SKM-1 treated with dmso at 0.1 percent for 144 hours (cell line): ENCODE results near the gene CDH2.

ENCODE experiments used
- DNase-seq: peaks from one replicate; lab custom pipeline; 2025; ENCODE audit not compliant: unreplicated experiment; lab: John Stamatoyannopoulos, UW

The CDH2 gene

DNA sequence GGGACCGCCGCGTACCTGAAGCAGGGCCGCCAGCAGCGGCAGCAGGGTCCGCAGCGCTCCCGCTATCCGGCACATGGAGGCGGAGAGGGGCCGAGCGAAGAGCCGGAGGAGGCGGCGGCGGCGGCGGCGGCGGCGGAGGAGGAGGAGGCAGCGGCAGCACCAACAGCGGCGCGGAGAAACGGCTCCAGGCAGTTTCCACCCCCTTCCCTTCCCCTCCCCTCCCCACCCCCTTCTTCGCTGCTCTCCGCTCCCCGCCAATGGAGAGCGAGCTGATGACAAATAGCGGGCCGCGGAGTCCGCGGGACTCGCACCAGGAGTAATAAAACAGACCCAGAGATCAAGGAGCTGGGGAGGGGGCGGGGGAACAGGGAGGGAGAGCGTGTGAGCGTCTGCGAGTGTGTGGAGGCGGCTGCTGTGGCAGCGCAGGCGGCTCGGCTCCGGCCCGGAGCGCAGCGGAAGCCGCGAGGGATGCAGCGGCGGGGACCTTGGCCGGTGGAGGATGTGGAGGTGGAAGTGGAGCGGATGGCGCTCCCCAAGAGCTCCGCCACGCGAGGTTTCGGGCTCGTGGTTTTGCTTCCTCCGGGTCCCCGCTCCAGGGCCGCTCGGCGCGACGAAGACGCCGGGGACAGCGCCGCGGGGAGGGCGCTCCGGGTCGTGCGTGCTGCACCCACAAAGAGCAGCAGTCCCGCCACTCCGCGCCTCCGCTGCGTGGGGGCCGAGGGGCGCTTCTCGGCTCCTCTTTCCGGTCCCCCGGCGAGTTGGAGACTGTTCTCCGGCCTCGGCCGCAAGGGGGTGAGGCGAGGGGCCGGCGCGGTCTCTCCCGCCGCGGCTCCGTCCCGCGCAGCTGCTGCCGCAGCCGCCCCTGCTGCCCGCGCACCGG is at the start of gene CDH2:
Gene CDH2, minus strand, starts transcription at position 183 of the 880 bp plus-strand sequence. Its CDS starts 108 bp downstream, at position 75.
- peak; percentile 65 for DNase-seq

DNA sequence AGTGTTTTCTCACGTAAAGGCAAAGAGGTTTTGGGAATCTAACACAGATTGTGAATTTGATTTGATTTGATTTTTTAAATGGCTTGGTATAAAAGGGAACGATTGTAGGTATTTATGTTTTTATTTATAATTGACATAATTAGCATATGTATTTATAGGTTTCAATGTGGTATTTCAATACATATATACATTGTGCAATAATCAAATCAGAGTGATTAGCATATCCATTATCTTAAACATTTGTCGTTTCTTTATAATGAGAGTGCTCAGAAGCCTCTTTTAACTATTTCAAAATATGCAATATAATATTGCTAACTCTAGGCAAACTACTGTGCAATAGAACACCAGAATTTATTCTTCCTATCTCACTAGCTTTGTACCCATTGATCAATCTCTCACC is 35.1 kb upstream of the CDH2 start:
- no peak for DNase-seq

DNA sequence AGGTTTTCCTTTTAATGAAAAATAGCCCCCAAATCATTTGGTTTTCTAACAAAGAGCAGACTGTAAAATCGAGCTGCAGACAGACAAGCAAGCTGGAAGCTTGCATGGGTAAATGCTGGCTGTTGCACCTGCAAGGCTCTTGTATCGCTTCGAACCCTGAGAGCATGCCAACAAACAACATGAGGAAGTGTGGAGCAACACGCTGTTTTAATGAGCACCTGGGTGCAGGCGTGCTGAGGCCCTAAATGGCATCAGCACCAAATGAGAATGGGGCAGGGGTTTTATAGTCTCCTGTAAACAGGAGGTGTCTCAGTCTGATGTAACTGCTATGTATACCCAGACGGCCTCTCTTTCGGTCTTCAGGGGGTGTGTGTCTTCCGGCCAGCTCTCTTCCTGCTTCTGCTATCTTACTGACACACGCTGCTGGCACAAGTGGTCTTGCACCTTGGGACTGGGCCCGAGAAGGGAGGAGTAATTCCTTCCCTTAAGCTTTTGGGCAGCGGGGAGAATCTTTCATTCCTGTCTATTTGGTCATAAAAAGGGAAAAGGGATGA is 31.9 kb upstream of the CDH2 start:
- DNase-seq = no peak

DNA sequence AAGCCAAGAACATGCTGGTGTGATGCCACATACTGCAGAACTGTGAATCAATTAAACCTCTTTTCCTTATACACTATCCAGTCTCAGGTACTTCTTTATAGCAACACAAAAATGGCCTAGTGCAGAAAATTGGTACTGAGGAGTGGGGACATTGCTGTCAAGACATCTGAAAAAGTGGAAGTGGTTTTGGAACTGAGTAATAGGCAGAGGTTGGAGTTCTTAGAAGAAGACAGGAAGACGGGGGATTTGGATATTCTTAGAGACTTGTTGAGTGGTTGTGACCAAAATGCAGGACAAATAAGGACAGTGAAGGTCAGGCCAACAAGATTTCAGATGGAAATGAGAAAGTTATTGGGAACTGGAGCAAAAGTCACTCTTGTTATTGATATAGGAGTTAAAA is 31.3 kb upstream of the CDH2 start:
- no peak for DNase-seq

DNA sequence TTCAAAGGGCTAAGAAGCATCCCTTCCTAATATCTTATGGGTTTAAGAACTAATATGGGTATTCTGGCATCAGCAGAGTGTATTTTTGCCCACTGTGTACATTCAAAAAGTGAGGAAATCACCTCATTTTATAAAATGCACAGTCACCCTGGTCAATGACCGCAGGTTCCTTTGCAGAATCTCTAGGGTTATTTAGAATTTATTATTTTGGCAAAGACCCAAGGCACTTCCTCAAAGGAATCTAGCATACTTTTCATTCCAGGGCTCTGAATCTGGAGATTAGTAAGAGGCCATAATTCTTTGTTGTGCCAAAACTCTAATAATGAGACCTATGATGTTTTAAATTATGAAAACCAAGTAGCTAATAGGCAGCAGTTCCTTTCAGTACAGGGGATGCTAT is 27.2 kb upstream of the CDH2 start:
- DNase-seq = no peak

DNA sequence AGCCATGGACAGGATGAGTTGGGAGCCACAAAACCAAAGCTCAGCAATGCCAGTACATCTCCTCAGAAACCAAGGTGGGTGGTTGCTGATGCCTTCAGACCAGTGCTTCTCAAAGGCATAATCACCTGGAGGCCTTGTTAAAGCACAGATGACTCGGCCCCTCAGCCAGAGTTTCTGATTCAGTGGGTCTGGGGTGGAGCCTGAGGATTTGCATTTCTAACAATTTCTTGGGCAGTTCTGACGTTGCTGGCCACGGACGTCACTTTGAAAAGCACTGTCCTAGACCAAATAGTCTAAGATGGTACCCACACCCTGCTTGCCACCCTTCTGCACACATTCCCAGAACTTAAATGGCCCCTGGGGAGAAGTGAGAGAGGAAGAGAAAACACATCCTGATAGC is 24.1 kb upstream of the CDH2 start:
- DNase-seq = no peak

DNA sequence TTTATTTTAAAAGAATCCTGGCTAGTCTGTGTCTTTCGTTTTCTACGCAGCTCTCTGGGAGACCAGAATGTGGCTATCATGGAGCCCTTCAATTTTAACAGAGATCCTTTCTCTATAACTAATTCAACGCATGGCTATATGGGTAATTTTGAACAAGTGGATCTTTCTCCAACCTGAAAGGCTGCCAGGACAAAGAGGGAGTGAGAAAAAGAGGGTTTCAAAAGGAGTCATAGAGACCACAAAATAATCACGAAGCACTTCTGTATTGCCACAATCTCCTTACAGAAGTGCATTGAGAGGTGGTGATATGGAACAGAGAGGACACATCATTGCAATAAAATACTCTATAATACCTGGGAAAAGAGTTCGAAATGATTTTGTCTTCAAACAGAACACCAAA is 21.7 kb upstream of the CDH2 start:
- DNase-seq = no peak

DNA sequence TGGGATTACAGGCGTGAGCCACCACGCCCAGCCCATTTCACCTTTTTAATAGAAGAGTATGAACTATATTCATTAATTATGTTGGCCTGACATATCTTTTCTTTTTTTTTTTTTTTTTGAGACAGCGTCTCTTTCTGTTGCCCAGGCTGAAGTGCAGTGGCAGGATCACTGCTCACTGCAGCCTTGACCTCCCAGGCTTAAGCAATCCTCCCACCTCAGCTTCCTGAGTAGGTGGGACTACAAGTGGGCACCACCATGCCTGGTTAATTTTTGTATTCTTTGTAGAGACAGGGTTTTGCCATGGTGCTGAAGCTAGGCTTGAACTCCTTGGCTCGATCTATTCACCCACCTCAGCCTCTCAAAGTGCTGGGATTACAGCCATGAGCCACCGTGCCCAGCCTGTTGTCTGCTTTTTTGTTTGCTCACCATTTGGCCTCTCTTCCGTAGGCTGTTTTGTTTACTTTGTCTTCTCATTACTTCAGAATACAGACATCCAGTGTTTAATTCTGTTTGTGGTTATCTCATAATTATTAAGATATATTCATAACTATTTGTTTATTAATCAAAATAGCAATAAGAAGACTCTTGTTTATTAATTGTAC is 16.3 kb upstream of the CDH2 start:
- no peak for DNase-seq

DNA sequence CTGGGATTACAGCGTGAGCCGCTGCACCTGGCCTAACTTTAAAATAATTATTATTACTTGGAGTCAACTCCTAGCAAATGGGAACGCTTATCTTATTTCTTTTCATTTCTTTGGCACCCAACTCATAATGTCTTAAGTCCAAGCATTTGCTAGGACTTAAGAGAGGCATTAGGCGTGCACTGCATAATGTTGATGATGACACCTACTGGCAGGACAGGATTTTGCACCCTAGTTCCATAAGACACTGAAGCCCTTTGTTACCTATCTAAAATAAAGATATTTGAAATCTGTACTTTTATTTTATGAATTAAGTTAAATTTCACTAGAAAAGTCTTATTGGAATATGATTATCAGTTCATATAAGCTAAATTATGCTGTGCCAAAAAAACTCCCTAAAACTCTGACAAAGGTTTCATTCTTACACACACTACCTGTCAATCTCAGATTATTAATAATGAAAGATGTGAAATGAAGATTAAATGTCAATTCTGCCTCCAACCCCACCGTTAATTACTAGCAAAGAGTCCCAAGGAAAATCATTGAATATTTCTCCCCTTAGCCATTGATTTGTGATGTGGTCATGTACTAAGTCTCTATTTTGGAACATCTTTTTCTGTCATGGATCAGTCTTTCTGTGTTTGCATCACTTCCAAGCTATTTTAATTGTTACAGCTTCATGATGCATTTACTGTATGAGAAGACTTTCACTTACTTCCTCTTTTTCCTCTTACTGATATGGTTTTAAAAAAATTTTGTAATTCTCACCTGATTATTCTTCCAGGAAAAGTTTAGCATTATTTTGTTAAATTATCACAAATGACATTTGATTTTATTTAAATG is 12.7 kb upstream of the CDH2 start:
- DNase-seq = peak; percentile 12

DNA sequence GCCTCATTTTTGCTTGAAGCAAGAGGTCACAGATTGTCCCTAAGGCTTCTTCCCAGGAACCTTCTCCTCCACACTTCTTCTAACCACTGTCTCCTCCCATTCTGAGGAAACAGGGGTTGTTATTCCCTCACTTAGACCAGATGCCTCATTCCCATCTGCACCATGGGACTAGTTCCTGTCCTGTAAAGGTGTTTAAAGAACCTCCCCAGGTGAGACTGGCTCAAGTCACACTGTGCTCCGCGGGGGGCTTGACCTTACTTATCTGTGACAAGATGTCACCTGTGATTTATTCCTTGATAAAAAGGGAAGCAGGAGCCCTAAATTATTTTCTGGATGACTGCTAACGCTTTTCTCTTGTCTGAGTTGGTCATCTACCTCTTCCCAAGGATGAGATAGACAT is 8.2 kb upstream of the CDH2 start:
- no peak for DNase-seq

DNA sequence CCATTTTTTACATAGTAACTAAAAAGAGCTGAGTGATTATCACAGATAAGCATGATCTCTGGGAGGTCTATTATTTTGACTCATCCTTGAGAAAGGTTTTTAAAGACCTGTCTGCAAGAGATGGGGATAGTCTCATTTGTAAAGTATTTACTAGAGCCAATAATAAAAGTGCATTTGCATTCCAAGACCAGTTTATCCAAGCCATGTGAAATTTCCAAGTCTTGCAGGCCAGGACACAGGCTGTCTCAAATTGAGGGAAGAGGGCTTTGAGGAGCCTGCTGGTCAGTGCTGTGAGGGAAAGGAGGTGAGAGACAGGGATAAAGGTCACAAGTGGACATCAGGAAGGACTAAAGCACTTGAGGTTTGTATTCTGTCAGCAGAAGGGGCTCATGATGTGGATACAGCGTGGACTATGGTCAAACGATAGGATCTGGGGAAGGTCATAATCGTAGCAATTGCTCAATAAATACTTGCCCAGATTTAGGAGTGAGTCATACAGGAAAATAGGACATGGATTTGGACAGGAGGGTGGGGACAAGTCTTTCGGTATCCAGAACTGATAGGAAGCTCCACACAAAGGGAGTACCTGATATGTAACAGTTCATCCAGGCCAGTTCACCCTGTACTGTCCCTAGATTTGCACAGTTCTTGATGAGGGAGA is 6.6 kb upstream of the CDH2 start:
- DNase-seq = no peak

DNA sequence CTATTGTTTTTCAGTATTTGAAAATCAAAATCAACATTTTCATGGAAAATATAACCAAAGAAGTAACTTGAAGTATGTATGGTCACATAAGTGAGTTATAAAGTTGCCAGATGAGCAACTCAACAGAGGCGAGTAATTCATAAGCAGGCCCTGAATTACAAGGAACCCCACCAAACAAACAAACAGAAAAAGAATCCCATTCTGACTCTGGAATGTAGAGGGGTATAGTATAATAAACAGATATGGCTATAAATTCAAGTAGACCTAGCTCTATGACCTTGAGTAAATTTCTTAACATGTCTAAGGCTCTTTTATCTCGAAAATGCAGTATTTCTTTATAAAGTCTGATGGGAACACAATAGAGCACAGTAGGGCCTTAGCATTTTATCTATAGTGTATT is 4.7 kb upstream of the CDH2 start:
- DNase-seq = no peak

DNA sequence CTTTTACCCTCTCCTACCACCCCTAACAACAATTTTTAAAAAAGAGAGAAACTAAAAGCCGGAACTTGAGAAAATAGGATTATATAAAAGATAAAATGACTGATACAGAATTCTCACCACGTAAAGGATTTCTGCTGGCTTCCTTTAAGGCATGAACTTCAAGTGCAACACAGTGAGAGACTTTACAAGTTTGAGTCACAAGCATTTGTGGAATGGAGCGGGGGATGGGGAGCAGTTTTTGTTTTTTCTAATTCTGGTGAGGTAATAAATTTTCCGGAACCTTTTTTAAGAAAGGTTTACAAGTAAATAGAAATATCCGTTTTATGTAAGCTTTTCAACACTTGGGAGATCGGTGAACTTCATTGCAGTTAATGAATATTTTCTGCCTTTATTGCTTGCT is 1.8 kb upstream of the CDH2 start:
- DNase-seq = no peak

DNA sequence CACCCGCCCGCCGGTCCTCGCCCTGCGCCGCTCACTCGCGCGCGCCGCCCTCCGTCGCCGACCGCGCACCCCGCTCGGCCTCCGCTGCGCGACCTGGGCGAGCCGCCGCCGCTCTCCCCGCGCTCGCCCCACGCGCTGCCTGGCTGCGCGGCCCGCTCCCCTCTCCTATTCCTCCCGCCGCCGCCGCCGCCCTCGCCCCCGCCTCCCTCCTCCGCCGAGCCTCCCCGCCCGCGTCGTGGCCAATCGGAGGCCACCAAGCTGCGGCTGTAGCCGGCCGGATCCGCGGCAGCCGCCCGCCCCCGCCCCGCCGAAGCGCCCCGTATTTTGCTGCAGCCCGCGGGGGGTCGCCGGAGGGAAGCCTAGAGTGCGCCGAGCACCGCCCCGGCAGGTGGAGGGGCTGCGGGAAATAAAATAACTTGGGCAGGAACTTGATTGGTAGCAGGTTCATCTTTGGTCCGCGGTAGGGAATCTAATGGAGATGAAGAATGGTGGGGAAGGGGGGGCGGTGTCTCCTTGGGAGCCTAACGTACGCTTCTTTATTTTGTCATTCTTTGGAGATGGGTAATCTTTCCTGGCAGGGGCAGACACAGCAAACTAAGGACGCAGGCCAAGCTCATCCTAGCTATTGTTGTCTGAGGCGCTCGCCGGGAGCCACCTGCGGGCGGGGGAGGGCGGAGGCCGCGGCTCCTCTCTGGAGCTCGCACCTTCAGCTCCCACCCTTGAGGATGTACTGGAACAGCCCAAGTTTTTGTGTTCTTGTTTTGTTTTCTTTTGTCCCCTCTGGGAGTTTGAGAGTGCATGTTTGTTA is 1.1 kb upstream of the CDH2 start:
- no peak for DNase-seq

DNA sequence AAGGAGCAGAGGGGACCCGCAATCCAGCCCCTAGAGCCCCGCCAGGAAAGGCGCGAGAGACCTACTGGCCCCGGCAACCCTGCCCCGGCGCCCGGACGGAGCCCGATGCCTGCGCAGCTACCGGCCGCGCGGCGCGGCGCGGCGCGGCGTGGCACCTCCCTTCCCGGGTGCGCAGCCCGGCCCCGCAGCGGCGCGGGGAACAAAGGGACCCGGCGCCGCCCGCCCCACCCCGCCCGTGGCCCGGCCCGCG is 307 bp downstream of the CDH2 start:
- no peak for DNase-seq

DNA sequence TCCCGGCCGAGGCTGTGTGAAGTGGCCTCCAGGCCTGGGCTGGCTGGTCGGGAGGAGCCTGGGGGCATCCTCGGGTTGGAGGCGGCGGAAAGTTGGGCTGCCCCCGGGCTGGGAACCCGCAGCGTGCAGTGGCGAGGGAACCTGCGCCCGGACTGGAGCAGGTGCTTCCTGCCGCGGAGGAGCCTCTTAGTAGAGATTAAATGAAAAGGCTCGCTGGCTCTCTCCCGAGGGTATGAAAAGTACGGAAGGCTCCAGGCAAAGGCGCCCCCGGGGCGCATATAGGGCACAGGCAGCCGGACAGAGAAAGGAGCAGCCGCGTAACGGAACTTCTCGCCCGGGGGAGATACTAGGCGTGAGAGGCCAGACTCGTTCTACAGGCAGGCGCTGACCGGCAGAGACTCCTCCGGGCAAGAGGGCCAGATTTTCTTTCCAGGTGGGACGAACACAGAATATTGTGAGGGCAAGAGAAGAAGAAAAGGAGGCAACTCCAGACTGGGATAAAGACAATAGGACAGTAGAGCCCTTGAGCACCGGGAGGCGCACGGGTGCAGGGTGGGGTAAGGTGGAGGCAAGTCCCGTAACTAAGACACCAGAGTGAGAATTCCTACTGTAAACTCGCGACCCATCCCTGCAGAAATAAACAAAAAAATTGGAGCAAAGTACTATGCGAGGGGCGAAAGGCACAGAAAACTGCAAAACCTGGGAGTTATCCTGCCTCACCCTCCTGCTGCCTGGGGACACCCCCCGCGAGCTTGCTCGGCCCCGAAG is 816 bp downstream of the CDH2 start:
- no peak for DNase-seq

DNA sequence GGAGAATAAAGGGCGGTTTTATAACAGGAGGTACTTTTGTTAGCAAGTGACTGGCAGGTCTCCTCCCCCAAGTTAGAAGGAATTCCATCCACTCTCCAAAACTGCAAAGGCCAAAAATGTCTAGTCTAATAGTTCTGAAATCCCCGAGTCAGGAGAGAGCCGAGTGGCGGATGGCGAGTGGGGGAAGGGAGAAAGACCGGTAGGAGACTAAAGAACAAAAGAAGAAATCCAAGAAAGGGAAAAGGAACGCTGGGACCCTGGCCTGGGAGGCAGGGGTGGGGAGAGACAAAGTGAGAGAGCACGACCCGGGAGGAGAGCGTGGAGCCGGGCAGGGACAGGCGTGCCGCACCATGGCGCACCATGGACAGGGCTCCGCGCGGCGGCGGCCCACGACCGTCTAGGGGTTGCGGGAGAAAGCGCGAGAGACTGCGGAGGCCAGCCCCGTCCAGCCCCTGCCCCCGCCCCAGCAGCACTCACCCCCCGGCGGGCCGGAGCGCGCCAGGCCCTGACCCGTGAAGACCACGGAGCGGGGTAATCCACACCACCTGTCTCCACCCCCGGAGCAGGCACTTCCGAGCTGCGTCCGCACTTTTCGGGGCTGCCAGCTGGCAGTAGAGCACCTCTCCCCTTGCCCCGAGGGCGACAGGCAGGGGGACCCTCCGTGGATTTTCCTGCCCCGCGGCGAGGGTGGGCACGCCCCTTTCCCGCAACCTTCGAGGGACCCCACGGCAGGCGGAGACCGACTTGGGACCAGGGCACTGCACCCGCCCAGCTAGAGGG is 1.6 kb downstream of the CDH2 start:
- DNase-seq = no peak

DNA sequence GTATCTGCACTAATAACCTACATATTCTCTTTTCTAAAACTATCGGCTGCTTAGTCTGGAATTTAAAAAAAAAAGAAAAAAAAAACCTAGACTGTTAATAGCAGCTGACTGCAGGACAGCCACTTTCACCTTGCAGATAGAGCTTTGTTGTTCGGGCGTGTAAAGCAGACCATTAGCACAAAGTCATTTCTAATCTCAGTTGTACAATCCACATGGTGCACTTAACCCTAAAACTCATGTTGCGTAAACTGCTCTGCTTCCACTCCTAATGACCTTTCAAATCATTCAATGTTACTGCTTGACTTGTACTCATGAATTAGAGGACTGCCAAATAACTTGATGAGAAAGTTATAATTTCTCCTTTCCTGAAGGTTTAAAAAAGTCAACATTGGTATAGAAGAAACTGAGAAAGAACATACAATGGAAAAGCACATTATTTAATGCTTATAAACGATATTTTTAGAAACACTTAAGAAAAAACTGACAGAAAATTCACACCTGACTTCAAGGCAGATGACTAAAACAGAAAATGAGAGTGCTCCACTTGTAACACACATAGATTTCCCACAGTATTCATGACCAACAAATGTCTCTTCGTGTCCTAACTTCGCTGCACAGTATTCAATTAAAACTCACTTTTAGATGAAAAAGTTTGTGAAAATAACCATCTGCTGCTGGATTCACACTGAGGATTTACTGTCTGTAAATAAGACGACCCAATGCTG is 2.6 kb downstream of the CDH2 start:
- DNase-seq = no peak
